Suprapubic skin (tissue), 4 donors: ENCODE results near the gene NCAM1. TPM values are rescaled to one million over a fixed set of nuclear protein-coding genes. Genes with fewer than 3 reads are reported as not detected.

Source experiments
- DNase-seq, 2 donors: peaks; one replicate each; pipeline ENCODE4 v3.0.0-alpha.2; 2019; ENCODE audit warnings: low spot score in 2 of 2
- H3K27ac ChIP-seq: fragments of 200-600 bp; sonication (generic); one replicate; pipeline ENCODE4 v1.5.1; 2019
- H3K27me3 ChIP-seq: fragments of 200-600 bp; sonication (generic); one replicate; pipeline ENCODE4 v1.5.1; 2019
- H3K36me3 ChIP-seq: fragments of 200-600 bp; sonication (generic); one replicate; pipeline ENCODE4 v1.5.1; 2019
- H3K4me1 ChIP-seq: fragments of 200-600 bp; sonication (generic); one replicate; pipeline ENCODE4 v1.5.1; 2019
- H3K4me3 ChIP-seq: fragments of 200-600 bp; sonication (generic); one replicate; pipeline ENCODE4 v1.5.1; 2019; ENCODE audit warnings: mild to moderate bottlenecking
- H3K9me3 ChIP-seq: fragments of 200-600 bp; sonication (generic); one replicate; pipeline ENCODE4 v1.5.1; 2019
- EP300 ChIP-seq: sonication (generic); formaldehyde crosslinking; IDR thresholded peaks from one replicate; pipeline ENCODE4 v1.6.1; 2017; ENCODE audit warnings: antibody characterized with exemption
- POLR2A ChIP-seq, 2 donors: fragments of 450-650 bp; IDR thresholded peaks; one replicate each; pipeline ENCODE4 v1.6.1; 2017; ENCODE audit warnings: antibody characterized with exemption in 2 of 2, mild to moderate bottlenecking in 2 of 2, moderate library complexity in 2 of 2
- POLR2AphosphoS5 ChIP-seq, 3 donors: sonication (generic); formaldehyde crosslinking; IDR thresholded peaks; one replicate each; pipeline ENCODE4 v1.6.1; 2017; ENCODE audit warnings: antibody characterized with exemption in 3 of 3
- WGBS: methylation state at CpG from one replicate; pipeline ENCODE4 v1.1.5; 2018; 5-methylcytosine and 5-hydroxymethylcytosine counted together
- total RNA-seq, 4 donors: library from RNA; depleted of rRNA; stranded (reverse); fragments of >200 nt; gene quantifications; one replicate each; pipeline ENCODE4 v1.1.0, GENCODE V29; 2016
- TF ChIP-seq, protein P1 (sequence below), 2 donors: fragments of 200-600 bp in 1 of 2; fragments of 450-650 bp in 1 of 2; sonication (generic) in 1 of 2; IDR thresholded peaks; one replicate each; pipeline ENCODE4 v1.5.1; 2016 to 2019; ENCODE audit warnings: antibody characterized with exemption in 2 of 2, mild to moderate bottlenecking in 1 of 2, moderate library complexity in 1 of 2

NCAM1 gene
- total RNA-seq, 4 donors from 2014 or later: 0.98 to 3.3 (median 1.9) TPM

DNA sequence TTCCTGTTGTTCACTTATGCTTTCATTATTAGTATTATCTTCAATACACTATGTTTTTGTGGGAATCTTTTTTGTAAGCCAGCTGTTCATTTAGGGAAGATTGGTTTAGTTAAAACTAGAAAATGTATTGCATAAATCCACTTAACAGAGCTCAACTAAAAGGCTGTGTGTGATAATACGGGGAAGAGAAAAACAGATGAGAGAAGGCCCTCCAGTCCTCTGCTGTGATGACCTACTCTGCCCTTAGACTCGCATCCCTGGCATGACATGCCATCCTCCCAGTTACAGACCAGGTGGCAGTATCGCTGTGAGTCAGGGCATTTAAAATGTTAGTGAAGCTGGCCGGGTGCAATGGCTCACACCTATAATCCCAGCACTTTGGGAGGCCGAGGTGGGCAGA lies 179.8 kb downstream of the NCAM1 start:
- 91% methylated on average over 5 of the region's 5 CpGs for WGBS

DNA sequence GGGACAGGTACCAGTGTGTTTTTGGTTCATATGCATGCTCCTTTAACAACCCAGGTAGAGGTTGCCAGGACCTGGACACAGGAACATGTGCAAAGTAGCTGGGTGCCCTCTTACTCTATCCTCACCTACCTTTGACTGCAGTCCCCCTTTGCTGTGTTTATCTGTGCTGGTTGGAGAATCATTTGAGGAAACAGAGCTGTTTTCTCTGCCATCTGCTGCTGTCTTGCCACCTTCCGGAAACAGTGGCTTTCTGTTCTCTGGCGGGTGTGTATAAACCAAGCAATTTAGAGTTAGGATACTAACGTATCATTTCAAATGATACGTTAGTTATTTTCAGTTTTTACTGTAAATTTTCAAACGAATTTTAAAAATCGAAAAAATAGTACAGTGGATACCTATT lies 181.3 kb downstream of the NCAM1 start:
- no peaks in the 10 kb centered on the region for H3K9me3 ChIP-seq
- TF ChIP-seq, protein P1, sequence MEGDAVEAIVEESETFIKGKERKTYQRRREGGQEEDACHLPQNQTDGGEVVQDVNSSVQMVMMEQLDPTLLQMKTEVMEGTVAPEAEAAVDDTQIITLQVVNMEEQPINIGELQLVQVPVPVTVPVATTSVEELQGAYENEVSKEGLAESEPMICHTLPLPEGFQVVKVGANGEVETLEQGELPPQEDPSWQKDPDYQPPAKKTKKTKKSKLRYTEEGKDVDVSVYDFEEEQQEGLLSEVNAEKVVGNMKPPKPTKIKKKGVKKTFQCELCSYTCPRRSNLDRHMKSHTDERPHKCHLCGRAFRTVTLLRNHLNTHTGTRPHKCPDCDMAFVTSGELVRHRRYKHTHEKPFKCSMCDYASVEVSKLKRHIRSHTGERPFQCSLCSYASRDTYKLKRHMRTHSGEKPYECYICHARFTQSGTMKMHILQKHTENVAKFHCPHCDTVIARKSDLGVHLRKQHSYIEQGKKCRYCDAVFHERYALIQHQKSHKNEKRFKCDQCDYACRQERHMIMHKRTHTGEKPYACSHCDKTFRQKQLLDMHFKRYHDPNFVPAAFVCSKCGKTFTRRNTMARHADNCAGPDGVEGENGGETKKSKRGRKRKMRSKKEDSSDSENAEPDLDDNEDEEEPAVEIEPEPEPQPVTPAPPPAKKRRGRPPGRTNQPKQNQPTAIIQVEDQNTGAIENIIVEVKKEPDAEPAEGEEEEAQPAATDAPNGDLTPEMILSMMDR (IDR thresholded peaks at IDR 0.05): no peak
- TF ChIP-seq POLR2A (IDR thresholded peaks at IDR 0.05): no peak
- TF ChIP-seq POLR2AphosphoS5 (IDR thresholded peaks at IDR 0.05): no peak
- TF ChIP-seq EP300: no peak
- H3K27ac ChIP-seq: no peak overlapping the region
- no peak overlapping the region for H3K4me3 ChIP-seq
- no peaks in the 10 kb centered on the region for H3K27me3 ChIP-seq
- no peaks in the 10 kb centered on the region for H3K36me3 ChIP-seq
- H3K4me1 ChIP-seq: no peaks in the 10 kb centered on the region
- whole genome bisulfite sequencing: 87% methylated on average over 6 of the region's 6 CpGs
- no peak for DNase-seq

More for the DNA sequence above, 179.8 kb downstream of the NCAM1 start:
- DNase-seq: no peak
- Histone ChIP-seq H3K4me3 (no peak overlapping the region), H3K27me3 (no peaks in the 10 kb centered on the region), H3K36me3 (no peaks in the 10 kb centered on the region), H3K9me3 (no peaks in the 10 kb centered on the region), H3K27ac (no peak overlapping the region), H3K4me1 (no peaks in the 10 kb centered on the region)
- TF ChIP-seq POLR2A (IDR thresholded peaks at IDR 0.05) (no peak), EP300 (no peak), POLR2AphosphoS5 (IDR thresholded peaks at IDR 0.05) (no peak)
- TF ChIP-seq, protein P1 (IDR thresholded peaks at IDR 0.05): no peak

DNA sequence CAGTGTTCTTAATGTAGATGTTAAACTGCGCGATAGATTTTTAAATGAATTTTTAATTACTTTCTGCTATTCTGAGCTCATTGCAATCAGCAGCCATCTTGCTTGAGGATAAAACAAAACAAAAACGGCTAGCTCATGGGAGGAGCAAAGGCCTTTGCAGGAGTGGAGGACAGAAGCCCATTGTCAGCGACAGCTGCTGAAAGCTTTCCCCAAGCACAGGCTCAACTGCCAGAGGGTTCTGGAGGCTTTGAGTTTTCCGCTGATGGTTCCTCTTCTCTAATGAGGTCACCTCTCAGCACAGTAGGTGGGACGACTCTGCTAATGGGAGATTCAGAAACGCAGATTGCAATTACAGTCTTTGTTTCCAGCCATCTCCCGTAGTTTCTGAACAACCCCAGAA lies 186.0 kb downstream of the NCAM1 start:
- Histone ChIP-seq H3K9me3 (no peaks in the 10 kb centered on the region), H3K27ac (no peak overlapping the region), H3K4me1 (no peaks in the 10 kb centered on the region), H3K4me3 (no peak overlapping the region), H3K27me3 (no peaks in the 10 kb centered on the region), H3K36me3 (no peaks in the 10 kb centered on the region)
- 63% methylated on average over 8 of the region's 8 CpGs for WGBS
- DNase-seq: no peak
- TF ChIP-seq, protein P1 (IDR thresholded peaks at IDR 0.05): no peak
- TF ChIP-seq POLR2A (IDR thresholded peaks at IDR 0.05) (no peak), POLR2AphosphoS5 (IDR thresholded peaks at IDR 0.05) (no peak), EP300 (no peak)

DNA sequence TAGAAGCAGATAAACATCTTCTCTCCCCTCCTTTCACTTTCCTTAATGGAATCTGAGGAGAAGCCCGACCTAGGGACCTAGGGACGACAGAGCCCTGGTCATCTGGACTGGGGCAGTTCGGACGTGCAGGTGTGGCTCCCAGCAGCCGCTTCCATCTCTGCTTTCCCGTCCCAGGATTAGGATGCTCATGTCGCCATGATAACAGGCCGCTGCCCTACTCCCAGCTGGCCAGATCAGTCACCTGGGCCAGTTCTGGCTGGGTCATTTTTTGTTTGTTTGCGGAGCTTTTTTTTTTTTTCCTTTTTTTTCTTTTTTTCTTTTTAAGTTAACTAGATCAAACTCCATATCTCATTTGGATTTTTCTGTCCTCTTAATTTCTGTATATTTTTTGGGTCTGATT lies 186.9 kb downstream of the NCAM1 start:
- H3K4me1 ChIP-seq: no peaks in the 10 kb centered on the region
- H3K27ac ChIP-seq: no peak overlapping the region
- WGBS: 77% methylated on average over 9 of the region's 9 CpGs
- no peak overlapping the region for H3K4me3 ChIP-seq
- DNase-seq: no peak
- H3K27me3 ChIP-seq: no peaks in the 10 kb centered on the region
- H3K36me3 ChIP-seq: no peaks in the 10 kb centered on the region
- no peak for TF ChIP-seq POLR2A (IDR thresholded peaks at IDR 0.05)
- TF ChIP-seq EP300: no peak
- TF ChIP-seq, protein P1 (IDR thresholded peaks at IDR 0.05): no peak
- no peak for TF ChIP-seq POLR2AphosphoS5 (IDR thresholded peaks at IDR 0.05)
- H3K9me3 ChIP-seq: no peaks in the 10 kb centered on the region

DNA sequence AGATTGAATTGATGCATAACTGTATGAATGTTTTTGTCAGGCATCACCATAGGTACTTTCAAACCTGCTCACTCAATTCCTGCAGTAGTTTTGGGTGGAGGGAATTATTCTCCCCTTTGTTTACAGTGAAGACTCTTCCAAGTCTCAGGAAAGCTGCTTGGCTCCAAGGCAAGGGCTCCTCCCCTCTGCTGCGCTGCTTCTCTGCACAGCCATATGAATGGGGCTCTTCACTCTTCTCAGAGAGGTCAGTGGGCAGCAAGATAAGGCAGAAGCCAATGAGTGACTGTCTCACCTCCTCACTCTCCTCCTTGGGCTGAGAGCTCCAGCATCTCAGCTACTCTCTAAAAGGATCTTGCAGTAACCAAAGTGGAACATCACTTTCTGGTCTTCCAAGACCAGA lies 187.4 kb downstream of the NCAM1 start:
- no peaks in the 10 kb centered on the region for H3K4me1 ChIP-seq
- no peak overlapping the region for H3K27ac ChIP-seq
- TF ChIP-seq EP300 (no peak), POLR2AphosphoS5 (IDR thresholded peaks at IDR 0.05) (no peak), POLR2A (IDR thresholded peaks at IDR 0.05) (no peak)
- TF ChIP-seq, protein P1 (IDR thresholded peaks at IDR 0.05): no peak
- no peaks in the 10 kb centered on the region for H3K36me3 ChIP-seq
- H3K9me3 ChIP-seq: no peaks in the 10 kb centered on the region
- no peak overlapping the region for H3K4me3 ChIP-seq
- DNase-seq: no peak
- no peaks in the 10 kb centered on the region for H3K27me3 ChIP-seq
- WGBS: 43% methylated on average over 1 of the region's 1 CpG
